Cortex of kidney (tissue), 1 donor: Measurements from ENCODE around the gene ACAP2.

ENCODE experiments used
- DNase-seq: peaks from one replicate; lab custom pipeline; 2025; lab: John Stamatoyannopoulos, UW

The ACAP2 gene

DNA sequence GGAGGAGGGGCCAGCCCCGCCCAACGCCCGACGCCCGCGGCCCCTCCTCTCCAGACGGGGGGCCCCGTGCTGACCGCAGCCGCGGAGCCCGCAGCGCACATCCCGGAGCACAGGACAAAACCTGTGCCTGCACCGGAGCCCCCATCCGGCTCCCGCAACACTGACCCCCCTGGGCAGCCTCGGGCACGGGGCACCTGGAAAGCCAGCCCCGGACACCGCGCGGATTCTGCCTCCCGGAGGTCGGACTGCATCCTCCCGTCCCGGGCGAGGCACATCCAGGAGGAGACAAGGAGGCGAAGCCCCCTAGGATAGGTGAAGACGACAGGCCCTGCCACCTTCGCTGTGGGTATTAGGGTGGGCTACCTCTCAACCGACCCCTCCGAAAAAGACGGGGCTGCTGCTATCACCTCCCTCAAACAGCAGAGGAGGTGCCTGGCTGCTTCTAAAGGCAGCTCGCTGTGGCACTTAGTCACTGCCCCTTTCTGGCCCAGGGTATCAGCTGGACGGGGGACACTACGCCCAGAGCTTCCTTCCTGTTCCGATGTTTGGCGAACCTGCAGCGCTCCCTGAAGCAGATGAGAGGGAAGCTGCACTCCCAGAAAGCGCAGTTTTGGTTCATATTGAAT lies 182.4 kb downstream of the ACAP2 start:
- no peak for DNase-seq

DNA sequence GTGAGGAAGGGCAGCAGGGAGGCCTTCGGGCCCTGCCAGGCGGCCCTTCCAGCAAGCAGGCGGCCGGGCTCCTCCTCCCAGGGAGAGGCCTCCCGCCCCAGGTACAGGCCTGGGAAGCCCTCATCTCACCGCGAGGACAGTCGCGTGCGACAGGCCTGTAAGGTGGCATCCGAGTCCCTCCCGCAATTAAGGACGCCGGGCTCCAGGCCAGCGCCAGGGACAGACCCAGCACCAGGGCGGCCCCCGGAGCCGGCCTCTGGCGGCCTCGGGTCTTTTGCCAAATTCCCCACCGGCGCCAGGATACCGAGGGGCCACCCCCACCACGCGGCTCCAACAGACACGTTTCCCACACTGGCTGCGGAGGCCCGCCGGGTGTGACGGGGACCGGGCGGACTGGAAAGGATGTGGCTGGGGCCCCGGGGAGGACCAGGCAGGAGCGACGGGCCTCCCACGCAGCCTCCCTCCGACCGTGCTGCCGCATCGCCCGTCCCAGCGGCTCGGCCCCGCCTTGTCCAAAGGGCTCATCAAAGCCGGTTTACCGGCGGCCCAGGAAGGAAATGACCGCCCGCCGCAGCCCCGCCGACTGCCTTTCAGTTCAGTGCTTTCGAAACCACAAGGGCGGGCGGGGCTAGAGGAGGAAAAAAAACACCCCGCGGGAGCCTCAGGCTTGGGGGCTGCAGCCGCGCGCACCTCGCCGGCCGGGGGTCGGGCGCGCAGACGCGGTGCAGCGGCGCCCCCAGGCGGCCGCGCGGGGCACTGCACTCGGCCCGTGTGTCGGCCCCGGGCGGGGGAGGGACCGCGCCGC lies 183.1 kb downstream of the ACAP2 start:
- DNase-seq: no peak

DNA sequence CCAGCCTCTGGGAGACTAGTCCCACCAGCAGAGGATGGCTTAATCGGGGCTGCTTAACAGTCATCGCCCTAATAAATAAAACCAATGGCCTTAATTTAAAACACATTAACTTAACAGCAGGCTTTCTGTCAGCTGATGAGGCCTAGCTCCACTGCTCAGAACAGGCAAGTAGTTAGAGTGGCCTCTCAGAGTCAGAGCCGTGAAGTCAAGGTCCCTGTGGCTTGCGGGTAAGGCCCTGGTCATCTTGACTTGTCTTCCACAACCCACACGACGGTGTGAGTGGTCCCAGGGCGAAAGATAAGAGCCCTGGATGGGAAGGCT lies 183.7 kb downstream of the ACAP2 start:
- no peak for DNase-seq

DNA sequence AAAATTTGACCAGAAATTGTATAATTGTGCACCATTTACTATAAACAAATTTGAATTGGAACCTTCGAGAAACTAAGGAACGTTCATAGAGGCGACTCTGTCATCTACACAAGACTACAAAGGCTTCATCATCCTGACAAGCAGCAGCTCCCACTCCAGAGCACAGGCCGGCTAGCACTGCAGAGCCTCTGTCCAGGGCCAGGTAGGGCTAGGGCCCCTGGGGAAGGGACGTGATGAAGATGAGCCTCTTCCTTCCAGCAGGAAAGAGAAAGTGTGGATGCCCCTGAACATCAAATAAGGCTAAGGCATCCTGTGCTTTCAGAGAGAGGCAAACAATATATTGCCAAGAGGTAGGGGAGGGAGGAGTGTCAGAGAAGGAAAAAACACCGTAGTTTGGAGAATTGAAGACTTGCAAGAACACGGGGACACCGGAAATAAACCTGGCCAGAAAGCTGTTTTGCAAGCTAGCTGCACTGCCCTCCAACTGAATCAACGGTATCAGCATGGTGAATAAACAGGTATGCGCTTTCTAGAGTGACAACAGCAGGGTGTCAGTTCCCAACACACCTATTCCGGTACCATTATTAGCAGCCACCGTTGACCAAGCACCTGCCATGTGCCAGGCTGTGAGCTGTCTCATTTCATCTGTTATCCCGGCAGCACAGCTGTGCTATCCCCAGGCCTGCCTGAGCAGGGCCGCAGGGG lies 184.2 kb downstream of the ACAP2 start:
- DNase-seq: no peak

DNA sequence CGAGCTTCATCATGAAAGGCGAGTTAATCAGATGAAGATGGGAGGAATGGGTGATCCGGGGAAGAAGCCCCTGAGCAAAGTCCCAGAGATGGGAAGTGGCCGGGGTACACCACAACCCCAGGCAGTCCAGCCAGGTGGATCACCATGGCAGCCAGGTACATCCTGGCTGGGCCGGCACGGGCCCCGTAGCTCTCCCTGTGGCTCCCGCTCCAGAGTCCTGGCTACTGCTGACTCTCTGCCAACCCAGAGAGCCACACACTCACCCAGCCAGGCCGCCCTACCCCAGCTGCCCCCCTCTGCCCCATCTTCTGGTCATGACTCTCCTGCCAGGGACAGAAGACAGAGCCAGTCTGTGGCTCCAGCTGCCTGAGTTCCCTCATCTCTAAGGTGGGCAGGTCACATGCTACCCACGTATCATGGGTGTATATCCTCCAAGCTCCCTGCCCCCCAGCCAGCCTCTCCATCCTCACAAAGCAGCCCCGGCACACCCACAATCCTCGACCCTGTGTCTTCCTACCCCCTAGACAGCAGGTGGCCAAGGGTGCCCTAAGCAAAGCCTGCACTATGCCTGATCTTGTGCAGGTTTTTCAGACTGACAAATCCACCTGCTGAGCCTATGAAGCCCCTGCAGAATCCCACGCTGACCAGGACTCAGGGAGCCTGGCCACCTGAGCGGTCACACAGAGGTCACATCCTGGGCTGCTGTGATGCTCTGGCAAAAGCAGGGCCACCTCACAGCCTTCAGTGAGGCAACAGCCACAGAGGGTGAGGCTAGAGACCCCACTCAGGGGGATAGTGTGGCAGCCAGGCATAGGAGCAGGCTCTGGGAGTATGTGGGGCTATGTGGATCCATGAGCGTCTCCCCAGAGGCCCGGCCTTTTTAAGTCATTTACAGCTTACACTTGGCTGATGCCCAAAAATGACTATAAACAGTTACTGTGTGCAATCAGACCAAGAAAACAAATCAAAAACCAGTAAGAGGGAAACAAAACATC lies 185.1 kb downstream of the ACAP2 start:
- no peak for DNase-seq

DNA sequence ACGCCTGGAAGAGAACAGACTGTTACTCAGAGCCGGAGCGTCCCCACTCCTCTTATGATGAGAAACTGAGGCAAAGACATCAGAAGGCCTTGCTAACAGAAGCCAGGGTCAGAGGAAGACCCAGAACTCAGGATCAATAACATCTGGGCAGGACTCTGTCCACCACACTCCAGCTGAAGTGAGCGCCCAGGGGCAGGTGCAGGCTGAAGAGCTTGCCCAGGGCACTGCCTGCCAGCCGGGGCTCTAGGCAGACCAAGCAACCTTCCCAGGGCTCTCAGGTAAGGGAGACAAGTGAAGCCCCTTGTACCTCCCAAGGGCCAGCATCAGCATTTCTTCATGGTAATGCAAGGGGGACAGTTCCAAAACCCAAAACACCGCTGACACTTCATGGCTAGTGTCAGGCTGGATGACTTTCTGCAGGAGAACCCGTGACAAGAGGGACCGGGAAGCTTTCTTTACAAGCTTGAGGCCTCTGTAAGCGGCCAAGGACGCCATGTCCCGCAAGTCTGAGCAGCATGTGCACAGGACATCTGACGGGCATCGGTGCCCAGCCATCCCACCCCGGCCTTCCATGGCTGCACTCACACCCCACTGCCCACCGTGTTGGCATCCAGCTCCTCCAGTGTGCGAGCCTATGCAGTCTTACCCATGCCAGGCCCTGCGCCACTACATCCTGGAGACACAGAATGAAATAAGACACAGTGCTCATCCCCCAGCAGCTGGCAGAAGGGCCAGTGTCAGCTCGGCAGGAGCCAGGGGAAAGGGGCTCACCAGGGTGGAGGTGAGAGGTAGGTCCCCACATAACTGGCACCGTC lies 186.0 kb downstream of the ACAP2 start:
- DNase-seq: no peak

DNA sequence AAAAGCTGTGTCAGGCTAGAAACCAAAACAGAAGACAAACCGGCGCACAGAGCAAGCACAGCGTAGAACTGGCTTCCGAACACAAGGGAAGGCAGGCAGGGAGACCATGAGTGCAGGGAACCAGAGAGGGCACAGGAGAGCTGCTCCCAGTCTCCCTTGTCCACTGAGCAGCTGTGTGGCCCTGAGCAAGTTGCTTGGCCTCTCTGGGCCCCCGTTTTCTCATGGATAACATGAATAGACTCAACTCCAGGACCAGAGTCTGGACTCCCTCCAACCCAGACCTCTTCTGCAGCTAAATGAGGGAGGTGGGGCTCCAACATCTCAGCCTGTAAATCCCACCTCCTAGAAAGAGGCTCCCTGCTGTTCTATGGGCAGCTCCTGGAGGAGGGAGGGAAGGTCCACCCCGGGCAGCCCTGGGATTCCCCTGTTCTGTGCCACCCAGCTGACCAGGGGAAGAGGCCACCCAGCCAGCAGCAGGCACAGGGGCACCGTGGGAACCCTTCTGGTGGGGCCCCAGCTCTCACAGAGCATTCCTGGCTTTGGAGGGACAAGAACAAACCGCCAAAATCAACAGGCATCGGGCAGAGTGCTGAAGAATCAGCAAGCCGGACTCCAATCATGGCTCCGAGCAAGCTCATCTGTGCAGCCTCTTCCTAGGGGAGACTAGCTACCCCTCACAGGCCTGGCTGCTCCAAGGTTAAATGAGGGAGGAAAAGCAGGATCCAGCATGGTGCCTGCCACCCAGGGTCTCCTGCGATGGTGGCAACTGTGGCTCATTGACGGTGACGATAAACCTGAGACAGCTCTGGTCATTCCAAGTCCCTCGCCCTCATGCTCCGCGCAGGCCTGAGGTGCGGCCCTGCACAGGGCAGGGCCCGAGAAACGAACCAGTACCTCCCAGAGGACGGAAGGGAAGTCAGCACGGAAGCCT lies 187.0 kb downstream of the ACAP2 start:
- DNase-seq: no peak

DNA sequence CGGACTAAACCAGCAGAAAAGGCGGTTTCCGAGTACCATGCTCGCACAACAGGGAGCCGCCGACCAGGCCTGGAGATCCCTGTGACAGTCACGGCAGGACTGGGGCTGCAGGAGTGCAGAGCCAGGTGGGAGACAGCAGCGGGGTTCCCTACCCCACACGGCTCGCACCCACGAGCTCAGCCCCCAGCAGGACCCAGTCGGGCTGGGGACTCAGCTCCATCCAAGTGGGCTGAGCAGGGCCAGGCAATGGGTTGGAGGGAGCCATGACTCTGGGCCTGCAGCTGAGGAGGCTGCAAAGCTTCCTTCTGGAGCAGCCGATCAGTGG lies 187.7 kb downstream of the ACAP2 start:
- no peak for DNase-seq

DNA sequence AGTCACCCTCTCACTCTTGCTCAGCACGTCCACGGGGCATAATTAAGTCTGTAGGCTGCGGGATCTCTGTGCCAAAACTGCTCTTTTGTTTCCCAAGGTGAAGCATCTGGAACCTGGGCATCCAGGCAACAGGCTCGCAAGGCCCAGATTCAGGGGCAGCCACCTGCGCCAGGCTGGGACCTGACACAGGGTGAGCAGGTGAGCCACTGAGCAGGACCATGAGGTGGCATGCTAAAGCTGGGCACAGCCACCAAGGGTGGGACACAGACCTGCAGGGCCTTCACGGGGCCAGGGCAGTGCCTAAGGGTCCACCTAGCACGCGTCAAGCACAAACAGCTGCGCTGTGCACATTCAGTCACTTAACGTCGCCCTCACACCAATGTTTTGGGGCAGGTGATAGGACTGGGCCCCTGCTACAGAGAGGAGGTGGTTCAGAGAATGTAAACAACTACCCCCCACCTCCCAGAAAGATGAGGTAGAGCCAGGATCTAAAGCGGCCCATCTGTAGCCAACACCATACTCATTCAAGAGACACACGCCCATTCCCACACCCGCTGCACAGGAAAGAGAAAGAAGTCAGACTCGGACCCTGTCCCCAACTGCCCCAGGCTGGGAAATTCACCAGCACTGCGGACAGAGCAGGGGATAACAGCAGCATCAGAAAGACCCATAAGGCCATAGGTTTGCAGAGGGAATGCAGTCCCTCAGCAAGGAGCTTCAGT lies 188.2 kb downstream of the ACAP2 start:
- DNase-seq: no peak

DNA sequence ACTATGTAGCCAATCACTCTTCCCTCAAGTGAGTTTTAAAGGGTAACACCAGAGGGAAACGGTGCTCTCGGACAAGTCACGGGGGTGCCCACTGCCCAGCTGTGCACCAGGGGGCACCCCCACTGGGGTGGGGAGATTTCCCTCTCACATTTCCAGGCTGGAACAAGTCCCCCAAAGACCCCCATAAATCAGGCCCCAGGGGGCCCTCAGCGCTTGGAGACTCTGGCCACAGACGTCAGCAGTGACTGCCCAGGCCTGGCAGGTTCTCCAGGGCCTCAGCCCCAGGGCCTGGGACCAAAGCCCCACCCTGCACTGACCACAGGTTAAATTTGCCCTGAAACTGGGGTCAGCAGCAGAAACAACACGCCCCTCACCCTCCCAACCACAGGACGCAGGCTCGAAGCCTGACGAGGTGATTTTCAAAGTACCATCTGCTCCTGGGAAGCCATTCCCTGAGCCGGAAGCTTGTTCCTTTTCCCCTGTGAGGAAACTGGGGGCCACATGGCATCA lies 188.8 kb downstream of the ACAP2 start:
- no peak for DNase-seq

DNA sequence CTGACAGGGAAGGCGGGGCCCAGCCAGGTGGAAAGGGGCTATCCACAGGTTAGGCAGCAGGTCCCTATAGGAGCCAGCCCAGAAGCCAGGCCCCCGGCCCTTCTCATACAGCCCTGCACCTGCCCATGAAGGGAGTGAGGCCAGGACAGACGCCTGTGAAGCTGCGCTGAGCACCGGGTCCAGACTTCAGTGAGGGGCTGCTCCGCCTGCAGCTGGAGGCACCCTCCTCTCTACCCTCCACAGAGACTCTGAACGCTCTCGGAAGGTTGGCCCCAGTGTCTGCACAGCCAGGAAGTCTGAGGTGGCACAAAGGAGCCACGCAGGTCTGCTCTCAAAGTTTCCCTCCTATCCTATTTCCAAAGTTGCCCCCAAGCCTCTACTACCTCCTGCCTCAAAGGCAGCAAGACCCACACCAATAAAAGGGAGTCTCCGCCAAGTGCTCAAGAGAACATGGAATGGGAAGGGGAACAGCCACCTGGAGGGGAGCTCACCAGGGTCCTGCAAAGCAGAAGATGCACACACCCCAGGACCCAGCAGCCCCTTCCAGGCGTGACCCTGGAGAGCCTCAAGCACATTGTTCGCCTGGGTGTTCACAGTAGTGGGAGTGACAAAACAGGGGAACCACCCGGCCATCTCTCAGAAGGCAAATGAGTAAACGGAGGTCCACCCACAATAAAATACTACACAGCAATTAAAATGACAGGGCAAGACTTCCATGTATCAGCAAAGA lies 191.3 kb downstream of the ACAP2 start:
- no peak for DNase-seq

DNA sequence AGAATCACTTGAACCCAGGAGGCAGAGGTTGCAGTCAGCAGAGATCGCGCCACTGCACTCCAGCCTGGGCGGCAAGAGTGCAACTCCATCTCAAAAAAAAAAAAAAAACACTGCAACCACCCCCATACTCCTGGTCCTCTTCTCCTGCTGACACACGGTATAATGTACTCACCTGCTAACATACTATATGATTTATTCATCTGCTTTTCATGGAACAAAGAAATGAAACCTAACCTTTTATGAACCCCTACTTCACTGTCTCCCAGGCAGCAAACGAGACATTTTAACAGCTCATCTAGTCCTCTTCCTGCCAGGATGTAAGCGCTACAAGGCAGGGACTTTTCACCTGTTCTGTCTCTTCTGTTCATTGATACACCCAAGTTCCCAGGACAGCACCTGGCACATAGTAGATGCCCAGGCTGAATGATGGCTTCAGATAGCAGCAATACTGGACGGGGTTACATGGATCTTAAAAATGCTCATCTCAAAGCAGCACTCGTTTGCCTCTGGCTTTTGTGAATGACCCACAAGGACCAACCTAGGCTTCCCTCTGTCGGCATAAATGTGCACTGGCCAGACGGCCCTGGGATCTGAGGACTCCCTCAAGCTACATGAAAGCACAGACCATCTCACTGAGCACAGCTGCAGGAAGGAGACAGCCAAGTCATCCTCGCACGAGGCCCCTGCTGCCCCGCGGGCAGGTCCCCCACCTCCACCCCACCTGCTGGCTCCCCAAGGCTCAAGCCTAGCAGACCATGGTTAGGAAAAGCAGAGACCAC lies 192.2 kb downstream of the ACAP2 start:
- DNase-seq: no peak

DNA sequence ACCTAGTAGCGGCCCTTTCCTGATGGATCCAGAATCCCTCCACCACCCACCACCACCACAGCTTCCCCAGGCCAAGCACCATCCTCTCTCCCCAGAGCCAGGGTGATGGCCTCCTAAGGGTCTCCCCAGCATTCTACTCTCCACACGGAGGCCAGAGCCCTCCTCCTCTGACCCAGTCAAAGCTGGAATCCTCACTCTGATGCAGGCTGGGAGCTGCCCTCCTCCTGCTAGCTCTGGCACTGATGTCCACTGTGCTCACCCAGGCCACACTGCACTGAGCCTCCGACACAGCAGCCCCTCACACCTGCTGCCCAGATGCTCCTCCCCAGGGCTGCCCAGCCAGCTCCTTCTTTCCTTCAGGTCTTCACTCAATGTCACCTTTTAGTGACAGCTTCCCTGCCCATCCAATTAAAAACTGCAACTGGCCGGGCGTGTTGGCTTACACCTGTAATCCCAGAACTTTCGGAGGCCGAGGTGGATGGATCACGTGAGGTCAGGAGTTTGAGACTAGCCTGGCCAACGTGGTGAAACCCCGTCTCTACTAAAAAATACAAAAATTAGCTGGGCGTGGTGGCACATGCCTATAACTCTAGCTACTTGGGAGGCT lies 192.9 kb downstream of the ACAP2 start:
- DNase-seq: no peak

DNA sequence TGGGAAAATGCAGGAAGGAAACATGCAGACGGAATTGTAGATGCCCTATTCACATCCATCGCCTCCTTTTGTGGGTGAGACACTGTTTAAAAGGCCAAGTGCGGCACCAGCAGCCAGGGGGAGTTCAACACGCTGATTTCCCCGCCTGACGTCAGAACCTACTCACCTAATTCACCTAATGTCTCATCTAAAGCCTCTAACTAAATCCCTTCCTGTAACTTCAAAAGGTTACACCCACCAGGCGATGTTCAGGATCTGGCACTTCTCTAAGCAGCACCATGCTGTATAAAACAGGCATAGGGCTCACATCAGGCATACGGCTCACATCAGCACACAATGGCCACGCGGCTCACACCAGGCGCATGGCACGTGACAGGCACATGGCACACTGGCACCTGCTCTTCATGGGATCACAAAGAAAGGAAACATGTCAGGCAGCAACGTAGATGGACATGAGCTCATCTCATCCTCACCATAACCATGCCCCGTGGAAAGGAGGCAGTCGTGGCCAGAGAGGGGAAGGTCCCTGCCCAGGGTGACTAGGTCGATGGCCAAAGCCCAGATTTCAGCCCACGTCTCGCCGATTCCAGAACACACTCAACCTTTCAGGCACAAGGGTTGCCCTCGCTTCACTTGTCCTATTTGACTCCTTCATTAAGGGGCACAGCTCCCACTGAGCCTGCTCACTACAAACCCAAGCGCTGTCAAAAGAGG lies 193.6 kb downstream of the ACAP2 start:
- DNase-seq: no peak

DNA sequence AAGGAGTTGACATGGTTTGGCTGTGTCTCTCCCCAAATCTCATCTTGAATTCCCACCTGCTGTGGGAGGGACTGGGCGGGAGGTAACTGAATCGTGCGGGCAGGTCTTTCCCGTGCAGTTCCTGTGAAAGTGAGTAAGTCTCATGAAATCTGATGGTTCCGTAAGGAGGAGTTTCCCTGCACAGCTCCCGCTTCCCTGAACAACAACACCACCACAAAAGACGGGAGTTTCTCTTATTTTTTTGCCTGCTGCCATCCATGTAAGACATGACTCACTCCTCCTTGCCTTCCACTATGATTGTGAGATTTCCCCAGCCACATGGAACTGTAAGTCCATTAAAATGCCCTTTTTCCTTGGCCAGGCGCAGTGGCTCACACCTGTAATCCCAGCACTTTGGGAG lies 194.5 kb downstream of the ACAP2 start:
- no peak for DNase-seq

DNA sequence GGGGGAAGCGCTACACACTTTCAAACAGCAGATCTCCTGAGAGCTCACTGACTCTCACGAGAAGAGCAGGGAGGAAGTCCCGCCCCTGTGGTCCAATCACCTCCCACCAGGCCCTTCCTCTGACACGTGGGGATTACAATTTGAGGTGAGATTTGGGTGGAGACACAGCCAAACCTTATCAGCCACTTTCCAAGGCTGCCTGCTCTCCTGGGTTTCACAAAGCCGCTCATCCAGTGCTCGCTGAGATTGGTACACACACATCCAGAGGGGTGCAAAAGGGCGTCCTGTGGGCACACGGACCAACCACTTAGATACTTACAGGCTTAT lies 195.0 kb downstream of the ACAP2 start:
- DNase-seq: no peak
